ENCODE results near the gene DYNC1I1. TPM values are rescaled to one million over a fixed set of nuclear protein-coding genes. Genes with fewer than 3 reads are reported as not detected.

The DYNC1I1 gene
- polyA plus RNA-seq, 4 donors = 0.34 to 0.58 (median 0.50) TPM

DNA sequence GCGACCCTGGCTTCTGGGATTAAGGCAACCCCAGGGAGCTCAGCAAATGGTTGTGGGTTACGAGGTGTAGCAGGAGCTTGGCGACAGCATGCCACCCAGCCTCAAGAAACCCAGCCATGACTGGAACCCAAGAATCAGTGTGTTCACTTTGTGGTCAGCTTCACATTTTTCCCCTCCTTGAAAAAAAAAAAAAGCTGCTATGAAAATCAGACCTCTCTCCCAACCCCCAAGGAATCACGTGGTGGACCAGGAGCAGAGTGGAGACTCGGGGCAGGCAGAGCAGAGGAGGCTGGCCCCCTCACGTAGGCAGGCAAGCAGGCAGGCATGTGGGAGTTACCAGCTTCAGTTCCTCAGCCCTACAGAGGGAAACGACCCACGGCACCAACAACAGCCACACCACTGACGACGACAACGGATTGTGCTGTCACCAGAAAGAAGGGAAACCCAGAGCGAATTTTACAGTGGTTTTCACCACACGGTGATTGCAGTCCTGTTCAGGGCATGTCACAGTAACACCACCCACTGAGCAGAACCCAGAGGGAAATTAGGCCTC lies 346.2 kb downstream of the DYNC1I1 start:
- no peak for DNase-seq (ENCODE audit: low read depth in 4 of 4, low spot score in 3 of 4)

DNA sequence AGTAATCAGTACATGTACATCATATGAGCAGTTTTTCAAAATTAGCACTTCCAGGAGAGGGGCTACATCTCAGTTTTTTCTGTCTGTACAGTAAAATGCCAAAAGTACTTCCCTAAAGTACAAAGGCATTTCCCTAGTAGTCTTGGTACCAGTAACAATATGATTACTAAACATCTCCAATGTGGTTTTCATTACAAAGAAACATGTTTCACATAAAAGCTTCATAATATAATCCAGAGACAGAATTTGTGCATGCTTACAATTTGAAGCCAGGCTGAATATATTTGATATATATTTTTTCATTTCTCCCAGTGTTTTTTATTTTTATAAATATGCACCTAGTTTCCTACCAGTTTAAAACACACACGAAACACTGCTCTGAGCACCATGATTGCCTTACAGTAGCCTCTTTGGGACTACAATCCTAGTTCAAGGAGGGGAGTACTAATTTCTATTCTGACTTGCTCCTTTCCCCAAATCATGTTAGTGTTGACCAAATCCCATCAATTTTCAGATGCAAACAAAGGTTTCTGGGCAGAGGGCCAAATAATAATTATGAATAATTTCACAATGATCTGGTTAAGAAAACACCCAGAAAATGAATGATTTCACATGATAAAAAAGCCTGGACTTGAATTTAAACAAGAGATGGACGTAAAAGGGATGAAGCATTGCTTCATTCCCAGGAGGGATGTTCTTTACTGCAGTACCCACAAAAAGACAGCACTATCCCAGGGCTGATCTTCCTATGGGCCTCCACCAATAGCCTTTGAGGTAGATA lies 348.3 kb downstream of the DYNC1I1 start:
- no peak for DNase-seq (ENCODE audit: low read depth in 4 of 4, low spot score in 3 of 4)

DNA sequence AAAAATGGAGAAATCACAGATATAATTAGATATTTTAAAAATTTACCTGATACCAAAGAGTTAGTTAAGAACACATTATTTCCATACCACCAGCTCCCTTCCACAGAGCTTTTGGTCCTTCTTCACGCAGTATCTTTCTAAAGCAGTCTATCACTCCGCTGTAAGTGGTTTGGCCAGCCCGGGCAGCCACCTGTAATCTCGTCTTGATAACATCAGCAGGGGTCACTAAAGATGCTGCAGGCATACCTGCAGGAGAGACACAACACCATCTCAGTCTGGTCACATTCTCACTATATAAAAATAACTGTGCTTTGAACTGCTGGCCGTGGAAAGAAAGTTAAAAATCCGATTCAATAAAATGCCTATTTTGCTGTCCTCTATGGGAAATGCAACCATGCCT lies 349.4 kb downstream of the DYNC1I1 start:
- no peak for DNase-seq (ENCODE audit: low read depth in 4 of 4, low spot score in 3 of 4)

DNA sequence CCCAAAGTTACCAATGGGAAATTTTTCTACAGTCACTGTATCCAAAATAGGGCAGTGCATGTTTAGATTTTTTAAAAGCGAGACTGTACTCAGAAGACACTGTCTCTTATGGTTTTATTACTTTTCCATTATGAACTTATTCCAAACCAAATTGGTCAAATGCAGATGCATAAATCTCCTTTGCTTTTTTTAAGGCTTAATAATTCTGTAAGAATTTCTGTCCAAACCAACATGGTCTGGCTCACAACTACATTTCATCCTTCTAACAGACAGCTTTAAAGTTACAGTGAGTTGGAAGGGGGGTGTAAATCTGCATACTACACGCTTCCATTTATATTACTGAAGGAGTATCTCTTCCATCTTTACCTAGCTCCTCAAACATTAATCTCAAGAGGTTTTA lies 350.4 kb downstream of the DYNC1I1 start:
- no peak for DNase-seq (ENCODE audit: low read depth in 4 of 4, low spot score in 3 of 4)

DNA sequence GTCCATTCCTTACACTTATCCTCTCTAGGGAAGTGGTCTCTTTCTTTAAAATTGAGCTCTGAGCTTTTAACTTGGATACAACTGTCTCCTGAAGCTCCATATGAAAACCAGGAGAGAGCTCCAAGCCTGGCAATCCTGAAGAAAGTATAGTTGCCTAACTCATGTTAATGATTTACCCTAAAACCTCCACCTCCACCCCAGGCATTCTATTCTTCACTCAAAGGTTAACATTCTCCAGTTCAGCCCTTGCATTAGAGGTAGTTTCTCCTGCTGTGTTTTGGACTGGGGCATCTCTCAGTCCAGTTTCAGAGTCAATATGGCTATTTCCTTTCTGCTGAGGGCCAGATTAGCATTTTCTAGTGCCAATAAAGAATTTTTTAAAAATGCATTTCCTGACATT lies 354.0 kb downstream of the DYNC1I1 start:
- no peak for DNase-seq (ENCODE audit: low read depth in 4 of 4, low spot score in 3 of 4)

DNA sequence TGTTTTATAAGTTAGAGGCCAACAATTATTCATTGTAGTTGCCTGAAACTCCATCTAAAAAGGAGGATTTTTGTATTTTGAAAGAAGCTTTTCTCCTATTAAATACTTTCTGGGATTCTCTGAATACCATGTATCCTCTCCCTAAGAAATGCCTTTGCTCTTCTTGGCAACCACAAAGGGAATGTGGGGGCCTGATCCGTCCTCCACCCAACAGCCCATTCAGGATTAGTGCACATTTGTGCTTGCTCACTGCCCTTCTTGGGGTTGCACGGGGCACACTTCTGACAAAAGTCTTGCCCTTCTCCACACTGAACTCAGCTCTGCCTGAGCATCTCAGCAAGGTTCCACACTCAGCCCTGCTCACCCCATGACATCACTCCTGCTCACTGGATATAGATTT lies 355.4 kb downstream of the DYNC1I1 start:
- no peak for DNase-seq (ENCODE audit: low read depth in 4 of 4, low spot score in 3 of 4)

DNA sequence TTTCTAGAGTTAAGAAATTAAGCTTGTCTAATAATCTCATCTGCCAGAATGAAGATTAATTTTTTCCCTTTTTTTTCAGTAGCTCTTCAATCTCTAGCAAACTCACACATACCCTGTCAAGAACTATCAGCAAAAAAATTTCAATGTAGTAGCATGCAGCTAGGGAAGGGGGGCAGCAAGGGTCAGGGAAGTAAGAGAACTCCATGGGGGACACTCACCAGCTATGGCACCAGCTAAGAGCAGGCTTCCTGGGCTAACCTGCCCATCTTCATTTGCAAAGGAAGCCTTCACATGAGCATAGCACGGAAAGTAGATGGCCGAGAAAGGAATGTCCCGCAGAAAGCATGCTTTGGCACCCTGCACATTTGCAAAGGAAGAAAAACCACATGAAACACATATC lies 359.2 kb downstream of the DYNC1I1 start:
- DNase-seq (ENCODE audit: low read depth in 4 of 4, low spot score in 3 of 4) = no peak

DNA sequence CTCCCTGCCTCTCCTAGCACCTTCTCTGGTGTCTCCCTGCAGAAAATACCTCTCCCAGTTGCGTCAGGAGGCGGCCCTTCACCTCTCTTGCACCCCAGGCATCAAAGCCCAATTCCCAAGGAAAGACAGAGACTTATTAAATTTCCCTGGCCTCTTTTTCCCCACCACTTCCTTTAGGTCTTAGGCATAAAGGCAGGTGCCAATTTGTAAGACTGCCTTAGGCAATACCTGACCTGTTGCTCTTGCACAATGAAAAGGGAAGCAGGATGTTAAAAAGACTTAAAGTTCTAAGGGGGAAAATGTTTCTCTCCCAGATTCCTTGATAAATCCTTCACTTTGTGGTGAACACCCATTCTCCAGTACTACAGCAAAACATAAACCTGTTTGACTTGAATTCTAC lies 362.9 kb downstream of the DYNC1I1 start:
- DNase-seq (ENCODE audit: low read depth in 4 of 4, low spot score in 3 of 4) = no peak

DNA sequence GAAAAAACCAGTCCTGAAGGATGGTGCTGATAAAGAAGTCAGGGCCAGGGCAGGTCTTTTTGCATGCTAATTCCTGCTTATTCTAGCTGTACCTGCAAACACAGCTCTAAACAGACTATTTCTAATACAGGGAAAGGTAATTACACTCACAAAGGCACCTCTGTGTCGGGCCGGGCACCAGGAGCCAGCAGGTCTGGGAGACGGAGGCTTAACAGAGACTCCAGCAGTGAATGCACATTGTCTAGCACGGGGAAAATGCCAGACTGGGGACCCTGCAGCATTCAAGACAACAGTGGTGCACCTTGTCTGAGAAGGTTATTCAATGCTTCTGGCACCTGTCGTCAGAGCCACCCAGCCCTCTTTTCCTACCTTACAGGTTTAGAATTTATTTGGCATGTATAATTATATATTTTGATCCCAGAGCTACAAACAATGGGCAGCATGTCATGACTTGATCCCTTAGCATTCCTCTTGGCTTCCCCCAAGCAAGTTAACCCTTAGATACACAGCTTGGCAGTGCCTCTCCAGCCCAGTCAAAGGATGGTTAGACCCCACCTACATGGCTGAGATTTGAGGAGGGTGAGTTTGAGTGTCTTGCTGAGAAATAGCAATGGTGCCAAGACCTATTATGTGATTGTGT lies 364.4 kb downstream of the DYNC1I1 start:
- DNase-seq (ENCODE audit: low read depth in 4 of 4, low spot score in 3 of 4) = no peak

DNA sequence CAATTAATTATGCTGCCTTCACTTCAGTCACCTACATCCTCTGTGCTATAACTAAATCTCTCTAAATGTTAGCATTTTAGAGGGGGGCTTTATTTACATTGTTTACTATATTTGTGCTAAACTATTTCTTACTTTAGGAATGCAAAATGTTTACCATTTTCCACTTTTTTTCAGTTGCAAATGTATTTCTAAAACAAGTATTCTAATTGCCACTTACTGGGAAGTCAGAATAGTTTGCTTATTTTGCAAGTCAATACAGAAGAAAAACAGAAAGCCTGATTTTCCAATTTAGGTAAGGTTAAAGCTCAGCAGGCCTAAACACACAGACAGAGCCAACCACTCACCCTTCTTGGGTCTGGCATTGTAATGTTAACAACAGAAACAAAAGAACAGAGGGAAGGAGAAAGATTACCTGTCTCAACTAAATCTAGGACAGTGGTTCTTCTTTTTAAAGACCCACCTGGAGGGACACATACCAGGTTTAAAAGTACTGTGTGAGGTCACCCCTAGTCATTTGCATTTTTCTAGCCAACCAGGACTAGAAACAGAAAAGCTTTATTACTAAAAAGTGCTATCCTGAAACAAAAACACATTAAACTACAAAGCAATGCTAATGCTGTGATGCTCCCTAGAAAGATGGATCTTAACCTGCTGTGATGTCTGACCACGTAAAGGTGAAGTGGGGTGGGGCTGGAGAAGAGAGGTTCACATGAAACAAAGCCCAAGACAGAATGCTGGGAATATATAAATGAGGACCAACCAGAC lies 371.3 kb downstream of the DYNC1I1 start:
- DNase-seq (ENCODE audit: low read depth in 4 of 4, low spot score in 3 of 4) = no peak

DNA sequence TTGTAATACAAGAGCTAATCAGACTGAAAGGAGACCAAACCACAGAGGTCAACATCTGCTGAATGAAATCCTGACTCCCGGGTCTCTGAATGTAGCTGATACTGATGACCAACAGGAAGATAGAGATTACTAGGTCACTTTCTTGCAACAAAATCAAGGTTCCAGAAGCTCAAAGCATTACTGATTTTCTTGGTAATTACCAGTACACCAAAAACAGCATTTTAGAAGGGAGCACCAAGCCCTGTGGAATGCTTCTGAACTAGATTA lies 371.8 kb downstream of the DYNC1I1 start:
- DNase-seq (ENCODE audit: low read depth in 4 of 4, low spot score in 3 of 4) = no peak

Other genes with a start within 250 kb of the DYNC1I1 start
- gene PDK4, start 176.0 kb upstream of the DYNC1I1 start, polyA plus RNA-seq (ENCODE audit: insufficient read length in 4 of 4) = 10 to 100 TPM; 17.9 to 28.7 (median 20.4) TPM

All from right renal pelvis (tissue), 4 donors.